Stimulated activated CD4-positive, alpha-beta T cell treated with anti-CD3 and anti-CD28 coated beads, Interleukin-2, amount 100 ng/mL, for 4 hours (primary cell): Measurements from ENCODE around the gene FSTL4.
"Not testable (repeated sequence)": the region's sequence is repeated elsewhere in the genome, so short reads cannot be mapped to it uniquely, and the experiment has no call there.

Experiments
- DNase-seq: peaks from one replicate; pipeline ENCODE4 v3.0.0-alpha.2; 2020; ENCODE audit warnings: low read depth

FSTL4 gene

GRCh38 chr5:133552925-133553525, 59.3 kb downstream of the FSTL4 start:
- DNase-seq = peak; percentile 19

GRCh38 chr5:133546500-133546899, 65.8 kb downstream of the FSTL4 start:
- no peak for DNase-seq

- DNase-seq = no peak
These were observed 68.0 kb downstream of the FSTL4 start for GRCh38 chr5:133544346-133544745.

- no peak for DNase-seq
These were observed 72.5 kb downstream of the FSTL4 start for GRCh38 chr5:133539818-133540217.

GRCh38 chr5:133538718-133539117, 73.6 kb downstream of the FSTL4 start:
- no peak for DNase-seq

GRCh38 chr5:133535241-133535929, 77.0 kb downstream of the FSTL4 start:
- DNase-seq = not testable (repeated sequence)

- DNase-seq = no peak
These were observed 77.8 kb downstream of the FSTL4 start for GRCh38 chr5:133534566-133534965.

- no peak for DNase-seq
These were observed 78.8 kb downstream of the FSTL4 start for GRCh38 chr5:133533541-133533940.

GRCh38 chr5:133531594-133531993, 80.7 kb downstream of the FSTL4 start:
- no peak for DNase-seq

- no peak for DNase-seq
These were observed 81.2 kb downstream of the FSTL4 start for GRCh38 chr5:133531178-133531577.

GRCh38 chr5:133530270-133530669, 82.1 kb downstream of the FSTL4 start:
- DNase-seq = no peak

GRCh38 chr5:133528841-133529240, 83.5 kb downstream of the FSTL4 start:
- no peak for DNase-seq

GRCh38 chr5:133527311-133527710, 85.0 kb downstream of the FSTL4 start:
- no peak for DNase-seq

GRCh38 chr5:133526368-133526767, 86.0 kb downstream of the FSTL4 start:
- DNase-seq = no peak

- no peak for DNase-seq
These were observed 87.2 kb downstream of the FSTL4 start for GRCh38 chr5:133525126-133525525.

GRCh38 chr5:133524666-133525065, 87.7 kb downstream of the FSTL4 start:
- no peak for DNase-seq

- no peak for DNase-seq
These were observed 88.3 kb downstream of the FSTL4 start for GRCh38 chr5:133523961-133524586.

GRCh38 chr5:133523013-133523658, 89.2 kb downstream of the FSTL4 start:
- DNase-seq = no peak

- DNase-seq = no peak
These were observed 90.5 kb downstream of the FSTL4 start for GRCh38 chr5:133521801-133522200.

GRCh38 chr5:133520991-133521706, 91.2 kb downstream of the FSTL4 start:
- DNase-seq = no peak

- no peak for DNase-seq
These were observed 92.3 kb downstream of the FSTL4 start for GRCh38 chr5:133520062-133520461.

GRCh38 chr5:133519191-133519590, 93.2 kb downstream of the FSTL4 start:
- DNase-seq = no peak
